Endodermal cell (in vitro differentiated cells): ENCODE data around the gene PKP3. TPM values are rescaled to one million over a fixed set of nuclear protein-coding genes. Genes with fewer than 3 reads are reported as not detected.
A peak's percentile ranks its signal among the peaks of the same experiment; 100 is the strongest.

ENCODE experiments used
- DNase-seq: peaks from one replicate; pipeline ENCODE4 v3.0.0-alpha.2; 2017
- H3K27ac ChIP-seq: 2 replicates; pipeline ENCODE4 v1.5.1; 2013; ENCODE audit warnings: mild to moderate bottlenecking, low read depth, low read length, moderate library complexity
- H3K27me3 ChIP-seq: 2 replicates; pipeline ENCODE4 v1.6.1; 2013; ENCODE audit warnings: mild to moderate bottlenecking, low read length, moderate library complexity; ENCODE audit not compliant: insufficient read depth, control insufficient read depth, poor library complexity, severe bottlenecking
- H3K36me3 ChIP-seq: 2 replicates; pipeline ENCODE4 v1.7.0; 2013; ENCODE audit warnings: mild to moderate bottlenecking, low read length, moderate library complexity; ENCODE audit not compliant: control insufficient read depth, insufficient read depth
- H3K4me1 ChIP-seq: one replicate; pipeline ENCODE4 v1.7.0; 2013; ENCODE audit warnings: low read length; ENCODE audit not compliant: control insufficient read depth, insufficient read depth
- H3K4me3 ChIP-seq: 2 replicates; pipeline ENCODE4 v1.5.1; 2013; ENCODE audit warnings: mild to moderate bottlenecking, low read length, moderate library complexity
- H3K9ac ChIP-seq: 2 replicates; pipeline ENCODE4 v1.6.1; 2013; ENCODE audit warnings: mild to moderate bottlenecking, low read length, moderate library complexity; ENCODE audit not compliant: poor library complexity, severe bottlenecking; ENCODE audit errors: extremely low read depth
- H3K9me3 ChIP-seq: 2 replicates; pipeline ENCODE4 v1.6.1; 2013; ENCODE audit warnings: mild to moderate bottlenecking, low read length, moderate library complexity; ENCODE audit not compliant: control insufficient read depth
- H3K27ac Mint-ChIP-seq: 2 replicates; pipeline ENCODE4 v1.8.0; 2020; ENCODE audit warnings: mixed read lengths
- H3K27me3 Mint-ChIP-seq: 2 replicates; pipeline ENCODE4 v1.8.0; 2021; ENCODE audit warnings: mild to moderate bottlenecking, mixed read lengths; ENCODE audit not compliant: insufficient read depth
- H3K36me3 Mint-ChIP-seq: 2 replicates; pipeline ENCODE4 v1.8.0; 2020; ENCODE audit warnings: low read depth, mixed read lengths
- H3K4me1 Mint-ChIP-seq: 2 replicates; pipeline ENCODE4 v1.8.0; 2020; ENCODE audit warnings: mixed read lengths
- H3K4me3 Mint-ChIP-seq: 2 replicates; pipeline ENCODE4 v1.8.0; 2020; ENCODE audit warnings: mild to moderate bottlenecking, moderate library complexity, mixed read lengths
- H3K9me3 Mint-ChIP-seq: 2 replicates; pipeline ENCODE4 v1.8.0; 2020; ENCODE audit warnings: mild to moderate bottlenecking, mixed read lengths
- WGBS, 2 experiments: methylation state at CpG; one replicate each; pipeline versions ENCODE4 v1.1.5 to v1.1.7; 2013; ENCODE audit warnings: missing lambda C conversion rate in 2 of 2, mixed read lengths in 1 of 2; ENCODE audit not compliant: insufficient coverage in 1 of 2, insufficient read length in 1 of 2; 5-methylcytosine and 5-hydroxymethylcytosine counted together
- total RNA-seq, 2 donors: library from RNA; stranded (reverse); fragmentation: NEBNext Ultra II Directional in 1 of 2; extraction: Animal tissue kit (Norgen Biotek cat#: 25700) in 1 of 2; gene quantifications; 2 replicates in 1 of 2; 3 replicates in 1 of 2; pipeline ENCODE4 v1.2.1, GENCODE V29; 2021
- TF ChIP-seq, protein P1 (sequence below): fragments of 200-600 bp; sonication (generic); conservative IDR thresholded peaks from 2 replicates; pipeline ENCODE4 v1.5.0; 2021; ENCODE audit warnings: antibody characterized with exemption, mild to moderate bottlenecking

Gene PKP3
- total RNA-seq, 2 donors from 2014 or later = 35.4 to 44.8 TPM

DNA sequence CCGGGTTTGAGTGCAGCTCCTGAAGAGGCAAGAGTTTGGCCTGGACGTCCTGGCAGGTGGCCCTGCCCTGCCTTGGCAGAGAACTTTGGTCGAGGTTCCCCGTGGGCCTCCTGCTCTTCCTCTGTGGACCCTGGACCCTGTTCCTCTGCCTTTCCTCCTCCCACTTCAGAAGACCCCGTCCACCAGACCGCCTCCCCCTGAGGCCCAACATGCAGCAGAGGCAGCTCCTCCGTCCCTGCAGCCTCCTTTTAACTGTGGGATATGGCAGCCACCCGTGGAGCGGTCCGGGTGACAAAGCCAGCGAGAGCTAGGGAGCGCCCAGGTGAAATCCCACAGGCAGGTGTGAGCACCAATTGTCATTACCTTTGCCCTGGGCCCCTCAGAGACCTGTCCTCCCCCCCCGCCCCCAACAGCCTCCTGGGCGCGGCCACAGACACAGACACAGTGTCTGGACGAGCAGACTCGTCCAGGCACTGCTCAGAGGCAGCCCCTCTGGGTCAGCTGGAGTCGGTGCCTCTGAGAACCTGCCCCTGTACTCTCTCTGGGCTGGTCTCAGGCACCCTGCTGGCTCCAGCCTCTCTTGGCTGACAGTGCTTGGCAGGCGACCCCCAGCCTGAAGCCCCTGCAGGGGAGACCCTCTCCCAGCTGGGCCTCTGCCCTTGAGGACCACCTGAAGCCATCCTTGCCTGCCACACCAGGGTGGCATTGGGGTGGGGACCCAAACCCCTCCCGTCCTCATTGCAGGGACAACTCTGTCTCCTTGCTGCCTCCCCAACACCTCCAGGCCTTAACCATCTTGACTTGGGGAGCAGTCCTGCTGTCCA, 52.0 kb downstream of the PKP3 start:
- no peaks in the 10 kb centered on the region for H3K27me3 ChIP-seq
- Mint-ChIP-seq H3K36me3 (no peaks in the 10 kb centered on the region), H3K27ac (no peak overlapping the region), H3K4me1 (peaks cover 5% of the 10 kb centered on the region), H3K27me3 (peaks cover 5% of the 10 kb centered on the region), H3K4me3 (no peak overlapping the region), H3K9me3 (no peaks in the 10 kb centered on the region)
- WGBS, 2 experiments = 78 to 83% methylated on average over 14 to 20 of the region's 20 CpGs
- H3K36me3 ChIP-seq = no peaks in the 10 kb centered on the region
- peak; percentile 68 for DNase-seq
- TF ChIP-seq, protein P1, sequence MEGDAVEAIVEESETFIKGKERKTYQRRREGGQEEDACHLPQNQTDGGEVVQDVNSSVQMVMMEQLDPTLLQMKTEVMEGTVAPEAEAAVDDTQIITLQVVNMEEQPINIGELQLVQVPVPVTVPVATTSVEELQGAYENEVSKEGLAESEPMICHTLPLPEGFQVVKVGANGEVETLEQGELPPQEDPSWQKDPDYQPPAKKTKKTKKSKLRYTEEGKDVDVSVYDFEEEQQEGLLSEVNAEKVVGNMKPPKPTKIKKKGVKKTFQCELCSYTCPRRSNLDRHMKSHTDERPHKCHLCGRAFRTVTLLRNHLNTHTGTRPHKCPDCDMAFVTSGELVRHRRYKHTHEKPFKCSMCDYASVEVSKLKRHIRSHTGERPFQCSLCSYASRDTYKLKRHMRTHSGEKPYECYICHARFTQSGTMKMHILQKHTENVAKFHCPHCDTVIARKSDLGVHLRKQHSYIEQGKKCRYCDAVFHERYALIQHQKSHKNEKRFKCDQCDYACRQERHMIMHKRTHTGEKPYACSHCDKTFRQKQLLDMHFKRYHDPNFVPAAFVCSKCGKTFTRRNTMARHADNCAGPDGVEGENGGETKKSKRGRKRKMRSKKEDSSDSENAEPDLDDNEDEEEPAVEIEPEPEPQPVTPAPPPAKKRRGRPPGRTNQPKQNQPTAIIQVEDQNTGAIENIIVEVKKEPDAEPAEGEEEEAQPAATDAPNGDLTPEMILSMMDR = no peak
- no peak overlapping the region for H3K4me3 ChIP-seq
- no peaks in the 10 kb centered on the region for H3K4me1 ChIP-seq
- no peaks in the 10 kb centered on the region for H3K9me3 ChIP-seq
- no peak overlapping the region for H3K27ac ChIP-seq
- no peak overlapping the region for H3K9ac ChIP-seq

- H3K4me3 Mint-ChIP-seq = no peak overlapping the region
These were observed 52.9 kb downstream of the PKP3 start for GRCh38 chr11:446891-447290.

GRCh38 chr11:447923-448731, 54.1 kb downstream of the PKP3 start:
- WGBS, 2 experiments = 6 to 36% methylated on average over 9 to 53 of the region's 55 CpGs
- H3K9me3 ChIP-seq = no peaks in the 10 kb centered on the region
- H3K27ac ChIP-seq = peak overlapping the region; percentile 81
- peaks cover 4% of the 10 kb centered on the region for H3K4me1 ChIP-seq
- peak overlapping the region; percentile 80 for H3K4me3 ChIP-seq
- peak; percentile 98 for DNase-seq
- H3K27me3 ChIP-seq = no peaks in the 10 kb centered on the region
- peak overlapping the region; percentile 75 for H3K4me3 Mint-ChIP-seq
- TF ChIP-seq, protein P1 = peak; percentile 84
- H3K4me1 Mint-ChIP-seq = peaks cover 12% of the 10 kb centered on the region
- no peak overlapping the region for H3K9ac ChIP-seq
- H3K36me3 ChIP-seq = peaks cover 6% of the 10 kb centered on the region
- H3K27ac Mint-ChIP-seq = peak overlapping the region; percentile 95
- H3K36me3 Mint-ChIP-seq = peaks cover 4% of the 10 kb centered on the region
- peaks cover 3% of the 10 kb centered on the region for H3K27me3 Mint-ChIP-seq
- H3K9me3 Mint-ChIP-seq = no peaks in the 10 kb centered on the region

More at GRCh38 chr11:446891-447290, 52.9 kb downstream of the PKP3 start:
- Mint-ChIP-seq H3K27ac (no peak overlapping the region), H3K27me3 (peaks cover 3% of the 10 kb centered on the region), H3K9me3 (no peaks in the 10 kb centered on the region), H3K36me3 (no peaks in the 10 kb centered on the region), H3K4me1 (peaks cover 12% of the 10 kb centered on the region)
- peaks cover 4% of the 10 kb centered on the region for H3K4me1 ChIP-seq
- no peak overlapping the region for H3K4me3 ChIP-seq
- WGBS, 2 experiments = 89 to 92% methylated on average over 5 to 7 of the region's 7 CpGs
- H3K9me3 ChIP-seq = no peaks in the 10 kb centered on the region
- no peak overlapping the region for H3K27ac ChIP-seq
- H3K27me3 ChIP-seq = no peaks in the 10 kb centered on the region
- TF ChIP-seq, protein P1 = no peak
- H3K9ac ChIP-seq = no peak overlapping the region
- H3K36me3 ChIP-seq = no peaks in the 10 kb centered on the region
- no peak for DNase-seq
